NCI-H748 (cell line): ENCODE data around the gene PTBP3.

Source experiments
- DNase-seq: peaks from one replicate; lab custom pipeline; 2025; ENCODE audit not compliant: unreplicated experiment; lab: John Stamatoyannopoulos, UW

The PTBP3 gene

DNA sequence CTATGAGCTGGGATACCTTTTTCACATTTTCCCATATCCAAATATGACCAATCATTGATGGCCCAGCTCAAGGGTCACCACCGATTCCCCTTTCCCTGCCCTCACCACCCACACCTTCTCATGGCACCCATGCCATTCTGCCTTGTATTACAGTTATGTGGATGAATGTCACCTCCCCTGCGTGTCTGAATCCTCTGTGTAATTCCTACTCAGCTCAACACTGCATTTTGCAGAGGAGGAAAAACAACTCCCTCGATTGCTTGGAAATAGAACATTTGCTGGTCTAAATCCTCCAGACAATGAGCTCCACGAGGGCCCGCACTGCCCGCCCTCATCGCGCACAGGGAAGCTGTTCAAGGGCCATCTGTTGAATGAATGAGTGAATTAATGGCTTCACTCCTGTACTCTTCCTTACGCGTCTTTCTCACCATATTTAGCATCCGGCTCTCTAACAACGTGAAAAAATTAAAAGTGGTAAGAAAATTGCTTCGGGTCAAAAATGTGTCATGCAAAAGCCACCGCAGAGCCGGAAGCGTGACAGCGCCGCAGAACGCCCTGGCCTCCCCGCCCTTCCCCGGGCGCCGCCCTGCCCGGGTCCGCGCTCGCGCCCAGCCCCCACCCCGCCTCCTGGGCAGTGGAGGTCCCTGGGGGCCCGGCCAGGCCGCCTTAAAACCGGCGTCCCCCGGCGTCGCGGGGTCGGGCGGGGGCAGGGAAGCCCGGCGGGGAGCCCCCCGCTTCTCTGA is 159.0 kb downstream of the PTBP3 start:
- DNase-seq, result peak; percentile 67

DNA sequence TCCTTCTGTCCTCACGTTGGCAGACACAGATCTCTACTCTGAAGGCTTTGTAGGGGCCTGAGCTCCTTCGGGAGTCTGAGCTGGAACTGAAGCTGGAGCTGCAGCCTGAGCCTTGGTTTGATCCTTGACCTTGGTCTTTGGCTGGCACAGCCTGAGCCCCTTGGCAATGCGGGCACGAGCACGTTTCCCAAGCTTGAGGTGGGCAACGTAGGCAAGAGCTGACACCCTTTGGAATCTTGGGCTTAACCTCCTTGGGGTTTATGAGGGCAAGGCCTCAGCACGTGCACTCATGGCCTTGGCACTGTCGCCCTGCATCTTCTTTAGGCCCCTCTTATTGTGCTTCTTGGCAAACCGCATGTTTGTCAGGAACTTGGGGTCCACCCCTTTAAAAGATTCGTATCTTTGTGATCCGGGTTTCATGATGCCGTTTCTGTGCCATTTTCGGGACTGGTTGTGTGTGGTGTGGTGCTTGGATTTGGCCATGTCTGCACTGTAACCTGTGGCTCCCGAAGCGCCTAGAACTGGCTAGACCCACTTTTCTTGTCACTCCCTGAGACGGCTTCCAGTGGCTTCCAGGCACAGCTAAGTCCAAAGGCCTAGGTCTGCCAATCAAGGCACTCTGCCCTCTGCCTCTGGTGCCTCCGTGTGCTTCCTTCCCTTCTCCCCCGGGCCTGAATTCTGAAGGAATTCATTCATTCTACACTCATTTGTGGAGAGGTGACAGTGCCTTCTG is 159.8 kb downstream of the PTBP3 start:
- DNase-seq, result no peak

DNA sequence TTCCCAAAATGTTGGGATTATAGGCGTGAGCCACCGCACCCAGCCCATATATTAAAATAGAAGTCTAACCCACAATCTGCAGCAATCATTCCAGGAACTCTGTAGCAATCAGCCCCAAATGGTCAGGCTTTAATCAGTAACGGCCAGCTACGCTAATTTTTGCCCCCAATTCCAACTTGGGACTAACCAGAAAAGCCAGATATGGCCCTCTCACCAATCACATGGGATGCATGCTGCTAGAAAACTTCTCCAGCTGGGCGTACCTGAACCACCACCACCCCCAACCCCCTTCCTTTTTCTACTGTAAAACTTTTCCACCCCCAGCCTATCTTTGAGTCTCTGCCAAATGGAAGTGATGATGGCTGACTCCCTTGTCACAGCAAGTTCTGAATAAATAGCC is 162.5 kb downstream of the PTBP3 start:
- no peak for DNase-seq

DNA sequence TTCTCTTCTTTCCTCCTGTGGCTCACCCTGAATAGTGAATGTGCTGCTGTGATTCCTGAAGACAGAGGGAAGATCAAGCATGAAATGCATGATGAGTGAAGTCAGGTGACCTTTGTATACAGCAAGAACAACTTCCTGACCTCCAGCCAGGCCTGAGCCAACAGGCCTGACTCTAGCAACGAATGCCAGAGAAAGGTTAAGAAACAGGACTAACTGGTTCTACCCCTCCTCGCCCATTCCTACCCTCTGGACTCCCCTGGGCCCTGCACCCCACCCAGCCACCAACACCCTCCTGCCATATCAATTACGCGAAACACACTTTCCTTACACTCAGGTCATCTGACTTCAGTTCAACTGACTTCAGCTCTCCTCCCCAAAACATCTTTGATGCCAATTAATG is 163.2 kb downstream of the PTBP3 start:
- DNase-seq, result peak; percentile 42

DNA sequence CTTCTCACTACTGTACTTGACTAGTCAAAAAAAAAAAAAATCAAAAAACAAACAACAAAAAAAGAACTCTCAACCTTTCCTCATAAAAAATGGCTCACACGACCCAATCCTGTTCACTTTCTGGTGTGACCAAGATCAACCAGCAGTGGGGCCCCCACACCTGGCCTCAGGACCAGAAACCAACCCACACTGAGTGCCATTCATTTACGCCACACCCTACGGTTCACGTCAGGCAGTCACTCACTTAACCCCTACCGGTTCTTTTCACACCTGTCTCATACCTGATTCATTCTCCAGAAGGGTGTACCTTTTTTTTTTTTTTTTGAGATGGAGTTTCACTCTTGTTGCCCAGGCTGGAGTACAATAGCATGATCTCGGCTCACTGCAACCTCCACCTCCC is 164.1 kb downstream of the PTBP3 start:
- DNase-seq, result no peak

DNA sequence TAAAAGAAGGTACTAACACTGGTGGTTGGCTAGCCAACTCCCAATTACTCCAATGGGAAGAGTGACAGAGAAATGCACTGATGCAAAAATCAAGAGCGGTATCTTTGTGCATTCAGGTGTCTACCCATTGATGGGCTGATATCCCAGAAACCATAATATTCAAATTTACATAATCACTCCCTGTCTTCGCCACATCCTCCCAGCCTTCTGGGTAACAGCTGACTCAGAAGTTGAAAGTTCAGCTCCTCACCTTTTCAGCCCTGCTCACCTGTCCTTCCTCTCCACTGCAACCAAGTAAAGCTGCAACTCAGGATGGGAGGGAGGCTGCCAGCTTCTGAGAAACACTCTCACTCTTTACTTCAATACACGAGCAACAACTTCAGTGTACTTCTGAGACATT is 165.2 kb downstream of the PTBP3 start:
- no peak for DNase-seq
